Keratinocyte (primary cell): ENCODE results near the gene CLK4. TPM values are rescaled to one million over a fixed set of nuclear protein-coding genes. Genes with fewer than 3 reads are reported as not detected.

Experiments used
- DNase-seq: peaks from one replicate; pipeline ENCODE4 v3.0.0-alpha.2; 2011; ENCODE audit warnings: low read depth, missing footprints, low spot score
- FAIRE-seq: peaks from 2 replicates; lab custom pipeline; 2011; peaks lifted over from hg19 to GRCh38; lab: Jason Lieb, UNC
- H2AFZ ChIP-seq: 2 replicates; pipeline ENCODE4 v1.6.0; 2012; ENCODE audit warnings: low read length, control low read depth, inconsistent platforms; ENCODE audit not compliant: control insufficient read depth
- H3K27ac ChIP-seq: 2 replicates; pipeline ENCODE4 v1.5.1; 2011; ENCODE audit warnings: low read length; ENCODE audit not compliant: control insufficient read depth, insufficient read depth
- H3K27me3 ChIP-seq: 3 replicates; pipeline ENCODE4 v1.6.0; 2011; ENCODE audit warnings: low read length; ENCODE audit not compliant: control insufficient read depth, insufficient read depth; ENCODE audit errors: extremely low read depth
- H3K36me3 ChIP-seq, 2 experiments: 2 replicates in 1 of 2; 3 replicates in 1 of 2; pipeline ENCODE4 v1.5.1; 2011; ENCODE audit warnings: low read length in 2 of 2, mild to moderate bottlenecking in 1 of 2; ENCODE audit not compliant: control insufficient read depth in 2 of 2, insufficient read depth in 2 of 2; ENCODE audit errors: extremely low read depth in 1 of 2
- H3K4me1 ChIP-seq: 3 replicates; pipeline ENCODE4 v1.5.1; 2011; ENCODE audit warnings: low read length; ENCODE audit not compliant: control insufficient read depth, insufficient read depth; ENCODE audit errors: extremely low read depth
- H3K4me2 ChIP-seq: 3 replicates; pipeline ENCODE4 v1.6.0; 2011; ENCODE audit warnings: low read depth, low read length; ENCODE audit not compliant: control insufficient read depth, insufficient read depth; ENCODE audit errors: extremely low read depth
- H3K4me3 ChIP-seq, 3 experiments: fragments of 200-600 bp in 1 of 3; sonication (generic) in 1 of 3; 2 replicates in 2 of 3; 3 replicates in 1 of 3; pipeline ENCODE4 v1.5.1; 2011 to 2016; ENCODE audit warnings: low read length in 3 of 3, mild to moderate bottlenecking in 3 of 3, control low read depth in 2 of 3, inconsistent platforms in 1 of 3, low read depth in 1 of 3, mixed read lengths in 1 of 3, mixed run types in 1 of 3, moderate library complexity in 1 of 3; ENCODE audit not compliant: control insufficient read depth in 2 of 3, insufficient read depth in 2 of 3; ENCODE audit errors: extremely low read depth in 1 of 3
- H3K79me2 ChIP-seq: 2 replicates; pipeline ENCODE4 v1.6.0; 2012; ENCODE audit warnings: low read length; ENCODE audit not compliant: control insufficient read depth, insufficient read depth
- H3K9ac ChIP-seq: 3 replicates; pipeline ENCODE4 v1.6.0; 2011; ENCODE audit warnings: low read length; ENCODE audit not compliant: control insufficient read depth, insufficient read depth; ENCODE audit errors: extremely low read depth
- H3K9me1 ChIP-seq: 3 replicates; pipeline ENCODE4 v1.6.0; 2011; ENCODE audit warnings: low read length; ENCODE audit not compliant: control insufficient read depth, insufficient read depth; ENCODE audit errors: extremely low read depth
- H3K9me3 ChIP-seq: 2 replicates; pipeline ENCODE4 v1.5.1; 2012; ENCODE audit warnings: low read depth, low read length; ENCODE audit not compliant: control insufficient read depth
- H4K20me1 ChIP-seq: 3 replicates; pipeline ENCODE4 v1.6.0; 2011; ENCODE audit warnings: low read length; ENCODE audit not compliant: control insufficient read depth, insufficient read depth; ENCODE audit errors: extremely low read depth
- CTCF ChIP-seq, 3 experiments: IDR thresholded peaks in 1 of 3; conservative IDR thresholded peaks in 1 of 3; optimal IDR thresholded peaks in 1 of 3; 2 replicates in 2 of 3; 3 replicates in 1 of 3; pipeline versions ENCODE3 to v1.5.1; 2011; ENCODE audit warnings: low read length in 3 of 3, mild to moderate bottlenecking in 3 of 3, moderate library complexity in 2 of 3, control low read depth in 1 of 3, inconsistent platforms in 1 of 3; ENCODE audit not compliant: insufficient read depth in 2 of 3; ENCODE audit errors: extremely low read depth in 1 of 3
- EZH2 ChIP-seq: IDR thresholded peaks from one replicate; pipeline ENCODE4 v1.6.1; 2012; ENCODE audit warnings: inconsistent platforms, mild to moderate bottlenecking, low read length, moderate library complexity
- dilution Hi-C: fragments of 300-500 bp; cut with MboI; formaldehyde crosslinking; loops from one replicate; pipeline ENCODE4 v1.7.0; 2020; ENCODE audit warnings: low sequenced_read_pairs; ENCODE audit not compliant: extremely low pct_ligation_motif_present
- polyA plus RNA-seq, 5 experiments: library from polyadenylated mRNA; depleted of rRNA in 3 of 5; stranded (reverse) in 3 of 5; stranded (forward) in 1 of 5; unstranded in 1 of 5; fragments of >200 nt; gene quantifications; 1 replicate in 1 of 5; 2 replicates in 3 of 5; 3 replicates in 1 of 5; pipeline versions ENCODE4 v1.2.1 to v1.2.3, GENCODE V29; 2011 to 2012; ENCODE audit warnings: missing spikeins in 2 of 5, low read depth in 1 of 5, low replicate concordance in 1 of 5

Gene CLK4
- polyA plus RNA-seq, 1 donor (not counting 4 experiments of a cell fraction or from before 2014, with no cell fraction given), result 17.3 TPM

GRCh38 chr5:178641711-178642110 is 14.9 kb upstream of the CLK4 start:
- peak overlapping the region in 1 of 3 experiments; percentile 1 for H3K4me3 ChIP-seq
- no peaks in the 10 kb centered on the region for H3K9me3 ChIP-seq
- H2AFZ ChIP-seq, result no peak overlapping the region
- dilution Hi-C loops, result no loop called here
- H3K9ac ChIP-seq, result no peak overlapping the region
- no peaks in the 10 kb centered on the region for H3K36me3 ChIP-seq
- H3K27ac ChIP-seq, result peak overlapping the region; percentile 11
- H3K27me3 ChIP-seq, result no peaks in the 10 kb centered on the region
- no peak for FAIRE-seq
- no peaks in the 10 kb centered on the region for H4K20me1 ChIP-seq
- DNase-seq, result no peak
- peaks cover 20% of the 10 kb centered on the region for H3K4me1 ChIP-seq
- no peaks in the 10 kb centered on the region for H3K79me2 ChIP-seq
- no peak for TF ChIP-seq CTCF (optimal IDR thresholded peaks at IDR 0.05 in 1 of 3, IDR thresholded peaks at IDR 0.05 in 1 of 3, conservative IDR thresholded peaks at IDR 0.05 in 1 of 3; ENCODE audit: extremely low read depth in 1 of 3, insufficient read depth in 2 of 3, low read length in 3 of 3)
- TF ChIP-seq EZH2, result no peak
- H3K9me1 ChIP-seq, result no peaks in the 10 kb centered on the region
- peak overlapping the region; percentile 56 for H3K4me2 ChIP-seq

GRCh38 chr5:178640331-178641045 is 13.6 kb upstream of the CLK4 start:
- no peak for DNase-seq
- dilution Hi-C loops, result no loop called here

More at GRCh38 chr5:178640331-178641045, 13.6 kb upstream of the CLK4 start:
- H3K9ac ChIP-seq, result no peak overlapping the region
- no peak for FAIRE-seq
- no peaks in the 10 kb centered on the region for H3K79me2 ChIP-seq
- H2AFZ ChIP-seq, result no peak overlapping the region
- H3K36me3 ChIP-seq, result no peaks in the 10 kb centered on the region
- H3K4me2 ChIP-seq, result no peak overlapping the region
- no peak overlapping the region for H3K27ac ChIP-seq
- H3K9me1 ChIP-seq, result no peaks in the 10 kb centered on the region
- peaks cover 23% of the 10 kb centered on the region for H3K4me1 ChIP-seq
- H3K4me3 ChIP-seq, result no peak overlapping the region
- no peaks in the 10 kb centered on the region for H4K20me1 ChIP-seq
- no peaks in the 10 kb centered on the region for H3K27me3 ChIP-seq
- H3K9me3 ChIP-seq, result no peaks in the 10 kb centered on the region
- TF ChIP-seq EZH2 (no peak), CTCF (optimal IDR thresholded peaks at IDR 0.05 in 1 of 3, IDR thresholded peaks at IDR 0.05 in 1 of 3, conservative IDR thresholded peaks at IDR 0.05 in 1 of 3; ENCODE audit: extremely low read depth in 1 of 3, insufficient read depth in 2 of 3, low read length in 3 of 3) (no peak)
